Cerebellar cortex (tissue), 1 donor: ENCODE data around the gene SOCS1.
A peak's percentile ranks its signal among the peaks of the same experiment; 100 is the strongest.

Experiments used
- DNase-seq: peaks from one replicate; pipeline ENCODE4 v3.0.0-alpha.2; 2015; ENCODE audit warnings: low spot score

Gene SOCS1

GRCh38 chr16:11285842-11286241 is 29.8 kb upstream of the SOCS1 start:
- no peak for DNase-seq

DNA sequence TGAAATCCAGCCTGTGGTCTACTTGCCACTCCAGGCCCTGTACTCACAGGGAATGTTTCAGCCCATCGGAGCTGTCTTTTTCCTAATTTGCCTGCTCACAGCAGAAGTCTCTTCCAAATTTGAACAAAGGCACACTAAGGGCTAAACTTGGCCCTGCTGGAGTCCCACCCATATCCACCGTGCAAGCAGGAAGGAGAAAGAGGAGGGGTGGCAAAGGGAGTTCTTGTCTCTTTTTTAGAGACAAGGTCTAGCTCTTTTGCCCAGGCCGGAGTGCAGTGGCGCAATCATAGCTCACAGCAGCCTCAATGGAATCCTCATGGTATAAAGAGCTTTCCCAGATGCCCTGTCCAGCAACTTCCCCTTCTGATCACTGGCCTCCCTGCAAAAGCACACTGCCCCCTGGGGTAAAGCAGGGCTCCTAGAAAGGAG is 27.8 kb upstream of the SOCS1 start:
- no peak for DNase-seq

DNA sequence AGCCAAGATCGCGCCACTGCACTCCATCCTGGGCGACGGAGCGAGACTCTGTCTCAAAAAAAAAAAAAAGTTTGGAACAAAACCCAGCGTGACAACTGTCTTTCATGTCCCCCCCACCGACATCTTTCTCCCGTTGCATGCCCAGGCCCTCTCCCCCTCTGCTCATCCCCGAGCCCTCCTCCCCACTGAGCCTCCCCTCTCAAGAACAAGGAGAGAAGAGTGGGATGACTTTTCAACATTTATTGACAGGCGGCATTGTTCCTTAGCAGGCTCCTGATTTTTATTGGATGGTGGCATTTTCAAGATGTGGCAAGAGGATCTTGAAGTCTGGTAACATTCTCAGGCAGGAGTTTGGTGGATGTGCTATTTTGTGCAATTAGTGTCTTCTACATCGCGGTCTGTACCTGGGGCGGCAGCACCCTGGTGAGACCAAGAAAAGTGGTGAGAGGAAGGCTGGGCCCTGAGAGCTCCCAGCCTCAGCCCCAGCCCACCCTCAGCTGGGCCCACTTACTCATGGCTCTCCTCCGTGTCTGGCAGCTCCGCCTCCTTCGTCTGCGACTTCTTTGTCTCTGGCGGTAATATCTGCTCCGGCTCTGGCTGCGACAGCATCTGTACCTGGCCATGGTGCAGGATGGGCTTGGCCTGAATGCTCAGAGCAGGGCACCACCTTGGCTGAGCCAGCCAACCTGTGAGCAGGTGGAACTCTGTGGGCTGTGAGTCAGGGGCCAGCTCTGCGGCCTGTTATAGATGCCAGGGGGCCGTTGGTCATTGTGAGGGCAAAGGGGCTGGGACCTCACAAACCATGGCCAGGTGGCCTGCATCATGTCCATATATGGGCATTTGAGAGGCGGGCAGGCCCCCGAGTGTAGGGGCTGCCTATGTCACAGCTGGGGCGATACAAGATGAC is 24.9 kb upstream of the SOCS1 start, which contains the start of gene PRM1:
Gene PRM1, minus strand, starts transcription at position 715 of the 907 bp plus-strand sequence. Its CDS starts 92 bp downstream, at position 623.
- DNase-seq: peak; percentile 14

- no peak for DNase-seq
These were observed 23.0 kb upstream of the SOCS1 start for GRCh38 chr16:11278681-11279628.

DNA sequence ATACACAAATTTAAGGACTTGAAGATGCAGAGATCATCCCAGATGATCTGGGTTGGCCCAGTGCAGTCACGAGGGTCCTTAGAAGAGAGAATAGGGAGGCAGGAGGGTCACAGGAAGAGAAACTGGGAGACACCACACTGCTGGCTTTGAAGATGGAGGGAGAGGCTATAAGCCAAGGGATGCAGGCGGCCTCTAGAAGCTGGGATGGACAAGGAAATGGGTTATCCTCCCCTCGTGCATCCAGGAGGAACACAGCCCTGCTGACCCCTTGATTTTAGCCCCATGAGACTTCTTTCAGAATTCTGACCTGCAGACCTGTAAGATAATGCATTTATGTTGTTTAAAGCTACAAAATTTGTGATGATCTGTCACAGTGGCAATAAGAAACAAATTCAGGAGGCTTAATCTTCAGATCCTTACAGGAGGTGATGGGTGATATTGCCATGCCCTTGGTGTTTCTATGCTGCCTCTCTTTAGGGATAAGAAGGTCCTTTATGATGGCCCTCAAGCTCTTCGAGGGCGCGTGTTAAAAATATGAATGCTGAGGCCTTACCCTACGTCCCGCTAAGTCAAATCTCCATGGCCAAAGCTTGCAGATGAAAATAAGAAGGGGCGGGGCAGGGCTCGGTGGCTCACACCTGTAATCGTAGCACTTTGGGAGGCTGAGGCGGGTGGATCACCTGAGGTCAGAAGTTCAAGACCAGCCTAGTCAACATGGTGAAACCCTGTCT is 21.8 kb upstream of the SOCS1 start:
- DNase-seq: no peak

- no peak for DNase-seq
These were observed 21.0 kb upstream of the SOCS1 start for GRCh38 chr16:11276896-11277593.

- DNase-seq: no peak
These were observed 20.3 kb upstream of the SOCS1 start, which contains the start of gene PRM2 for GRCh38 chr16:11276143-11276895. Gene PRM2 (minus strand): TSS chr16:11276480. CDS start chr16:11276370, 110 bp downstream.

GRCh38 chr16:11274964-11275363 is 19.0 kb upstream of the SOCS1 start:
- DNase-seq: no peak

DNA sequence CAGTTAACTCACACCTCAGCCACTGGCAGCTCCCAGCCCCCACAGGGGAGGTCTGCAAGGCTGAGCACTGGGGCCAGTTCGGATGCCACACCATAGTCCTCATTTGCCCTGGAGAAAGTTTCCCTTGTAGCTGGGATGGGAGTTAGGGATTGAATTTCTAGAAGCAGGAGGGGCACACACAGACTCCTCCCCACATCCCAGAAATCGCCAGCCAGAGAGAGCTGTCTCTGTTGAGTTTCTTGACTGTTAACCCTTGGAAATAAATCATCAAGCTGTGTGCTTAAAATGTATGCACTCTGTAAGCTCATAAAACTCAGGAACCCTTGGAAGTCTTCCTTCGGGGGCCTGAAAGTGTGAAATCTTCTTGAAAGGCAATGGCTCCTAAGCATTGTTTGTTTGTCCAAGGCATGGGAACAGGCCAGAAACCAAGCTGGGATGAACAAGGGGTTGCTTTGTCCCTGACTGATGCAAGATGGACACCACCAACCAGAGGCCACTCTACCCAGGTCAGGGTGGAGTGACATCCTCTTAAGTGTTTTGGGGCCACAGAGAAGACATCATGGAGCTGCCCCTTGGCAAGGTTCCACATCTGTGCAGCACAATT is 17.8 kb upstream of the SOCS1 start:
- no peak for DNase-seq

DNA sequence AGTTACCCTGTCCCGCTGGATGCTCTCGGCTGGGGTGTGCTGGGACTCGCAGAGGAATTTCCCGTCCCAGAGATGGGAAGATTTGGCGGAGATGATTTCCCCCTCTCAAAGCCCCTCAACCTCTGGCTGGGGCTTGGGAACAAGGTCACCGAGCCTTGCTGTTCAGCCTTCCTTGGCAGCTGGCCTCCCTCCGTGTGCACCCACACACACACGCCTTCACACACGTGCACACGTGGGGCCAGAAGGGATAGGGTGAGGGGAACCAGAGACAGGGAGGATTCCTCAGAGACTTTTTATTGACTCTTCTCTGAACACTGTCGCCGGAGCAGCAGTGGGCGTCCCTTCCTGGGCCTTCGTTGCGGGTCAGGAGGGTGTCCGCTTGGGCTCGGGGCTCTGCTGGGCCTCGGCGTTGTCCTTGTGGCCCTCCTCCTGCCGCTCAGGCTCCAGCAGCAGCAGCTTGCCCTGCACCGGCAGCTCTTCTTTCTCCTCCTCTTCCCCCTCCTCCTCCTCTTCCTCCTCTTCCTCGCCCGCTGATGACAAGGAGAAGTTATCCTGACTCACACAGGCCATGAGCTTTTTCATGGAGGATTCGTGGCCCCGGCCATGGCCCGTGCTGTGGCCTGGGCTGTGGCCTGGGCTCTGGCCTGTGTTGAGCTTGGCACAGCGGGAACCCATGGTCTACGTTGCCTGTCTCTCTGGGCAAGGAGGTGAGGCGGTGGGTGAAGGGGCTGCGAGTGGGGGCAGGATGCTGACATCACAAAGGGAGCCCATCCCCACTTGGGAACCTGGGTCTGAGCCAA is 17.1 kb upstream of the SOCS1 start, which contains the start of gene PRM3:
Gene PRM3, minus strand, starts transcription at position 709 of the 800 bp plus-strand sequence. Its CDS starts 34 bp downstream, at position 675.
- DNase-seq: no peak

- DNase-seq: no peak
These were observed 16.5 kb upstream of the SOCS1 start for GRCh38 chr16:11272484-11272883.

DNA sequence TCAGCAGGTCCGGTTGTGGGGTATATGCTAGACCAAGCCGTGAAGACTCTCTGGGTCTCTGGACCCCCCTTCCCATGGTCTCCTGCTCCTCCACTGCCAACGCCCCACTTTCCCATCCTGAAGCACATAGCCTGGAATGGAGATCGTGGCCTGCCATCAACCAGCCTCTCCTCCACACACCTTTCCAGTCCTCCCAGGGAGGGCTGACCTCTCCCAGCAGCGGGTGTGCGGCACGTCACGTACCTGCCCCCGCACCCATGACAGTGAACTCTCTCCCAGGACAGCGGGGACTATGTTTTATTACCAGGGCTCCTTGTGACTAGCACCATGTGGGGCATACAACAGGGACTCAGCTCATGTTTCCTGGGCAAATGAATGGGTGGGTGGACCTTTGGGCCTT is 15.6 kb upstream of the SOCS1 start:
- DNase-seq: no peak

DNA sequence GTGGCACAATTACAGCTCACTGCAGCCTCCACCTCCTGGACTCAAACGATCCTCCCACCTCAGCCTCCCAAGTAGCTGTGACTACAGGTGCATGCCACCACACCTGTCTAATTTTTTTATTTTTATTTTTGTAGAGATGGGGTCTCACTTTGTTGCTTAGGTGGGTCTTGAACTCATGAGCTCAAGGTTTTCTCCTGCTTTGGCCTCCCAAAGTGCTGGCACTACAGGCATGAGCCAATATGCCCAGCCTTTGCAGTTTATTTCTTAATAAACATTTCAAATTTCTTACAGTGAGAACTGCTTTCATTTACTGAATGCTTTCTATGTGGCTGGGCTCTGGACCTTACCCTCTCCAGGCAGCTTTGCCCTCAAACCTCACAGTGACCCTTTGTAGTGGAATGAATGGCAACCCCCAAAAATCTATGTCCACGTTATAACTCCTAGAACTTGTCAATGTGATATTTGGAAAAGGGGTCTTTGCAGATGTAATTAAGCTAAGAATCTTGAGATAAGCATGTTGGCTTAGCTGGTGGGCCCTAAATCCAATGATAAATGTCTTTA is 14.7 kb upstream of the SOCS1 start:
- no peak for DNase-seq

GRCh38 chr16:11268921-11269375 is 12.9 kb upstream of the SOCS1 start, which contains the start of gene TNP2:
Gene TNP2 (minus strand): TSS chr16:11269325. CDS start chr16:11269262, 63 bp downstream.
- DNase-seq: no peak

- DNase-seq: no peak
These were observed 9.1 kb upstream of the SOCS1 start for GRCh38 chr16:11265124-11265523.

- no peak for DNase-seq
These were observed 8.3 kb upstream of the SOCS1 start for GRCh38 chr16:11264155-11264832.

DNA sequence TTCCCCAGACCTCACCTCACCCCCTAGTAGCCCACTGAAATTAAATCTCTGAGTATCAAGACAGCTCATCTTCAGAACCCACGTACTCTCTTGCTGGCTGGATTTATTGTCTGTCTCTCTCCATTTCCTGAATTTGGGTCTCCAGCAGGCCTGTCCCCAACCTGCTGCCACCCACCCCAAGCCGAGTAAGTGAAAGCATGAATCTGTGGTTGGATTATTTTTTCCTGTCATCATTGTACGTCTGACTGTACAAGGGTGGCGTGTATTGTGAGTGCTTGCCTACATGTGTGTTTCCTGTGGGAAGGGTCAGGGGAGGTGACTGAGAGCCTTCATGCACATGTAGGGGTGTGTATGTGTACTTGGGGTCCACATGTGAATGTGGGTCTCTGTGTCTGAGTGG is 7.7 kb upstream of the SOCS1 start:
- DNase-seq: no peak

DNA sequence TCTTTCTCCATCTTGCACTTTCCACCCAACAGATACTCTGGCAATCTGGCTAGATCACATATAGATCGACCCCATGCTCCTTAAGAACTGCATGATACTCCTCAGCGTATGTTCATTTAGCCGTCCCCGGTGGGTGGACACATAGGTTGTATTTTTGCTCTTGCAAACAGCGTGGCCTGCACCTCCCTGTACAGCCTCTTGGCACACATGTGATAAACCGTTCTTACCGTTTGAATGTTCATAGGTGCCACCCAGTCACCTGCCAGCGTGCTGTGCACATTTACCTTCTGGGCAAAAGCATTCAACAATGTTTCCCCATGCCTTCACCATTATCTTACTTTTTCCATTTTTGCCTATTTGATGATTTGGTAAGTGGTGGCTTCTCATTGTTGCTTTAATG is 6.9 kb upstream of the SOCS1 start:
- no peak for DNase-seq
